Endodermal cell (in vitro differentiated cells): Measurements from ENCODE around the gene PTGES. TPM values are rescaled to one million over a fixed set of nuclear protein-coding genes. Genes with fewer than 3 reads are reported as not detected.

ENCODE experiments used
- DNase-seq: peaks from one replicate; pipeline ENCODE4 v3.0.0-alpha.2; 2017
- H3K27ac ChIP-seq: 2 replicates; pipeline ENCODE4 v1.5.1; 2013; ENCODE audit warnings: mild to moderate bottlenecking, low read depth, low read length, moderate library complexity
- H3K27me3 ChIP-seq: 2 replicates; pipeline ENCODE4 v1.6.1; 2013; ENCODE audit warnings: mild to moderate bottlenecking, low read length, moderate library complexity; ENCODE audit not compliant: insufficient read depth, control insufficient read depth, poor library complexity, severe bottlenecking
- H3K36me3 ChIP-seq: 2 replicates; pipeline ENCODE4 v1.7.0; 2013; ENCODE audit warnings: mild to moderate bottlenecking, low read length, moderate library complexity; ENCODE audit not compliant: control insufficient read depth, insufficient read depth
- H3K4me1 ChIP-seq: one replicate; pipeline ENCODE4 v1.7.0; 2013; ENCODE audit warnings: low read length; ENCODE audit not compliant: control insufficient read depth, insufficient read depth
- H3K4me3 ChIP-seq: 2 replicates; pipeline ENCODE4 v1.5.1; 2013; ENCODE audit warnings: mild to moderate bottlenecking, low read length, moderate library complexity
- H3K9ac ChIP-seq: 2 replicates; pipeline ENCODE4 v1.6.1; 2013; ENCODE audit warnings: mild to moderate bottlenecking, low read length, moderate library complexity; ENCODE audit not compliant: poor library complexity, severe bottlenecking; ENCODE audit errors: extremely low read depth
- H3K9me3 ChIP-seq: 2 replicates; pipeline ENCODE4 v1.6.1; 2013; ENCODE audit warnings: mild to moderate bottlenecking, low read length, moderate library complexity; ENCODE audit not compliant: control insufficient read depth
- H3K27ac Mint-ChIP-seq: 2 replicates; pipeline ENCODE4 v1.8.0; 2020; ENCODE audit warnings: mixed read lengths
- H3K27me3 Mint-ChIP-seq: 2 replicates; pipeline ENCODE4 v1.8.0; 2021; ENCODE audit warnings: mild to moderate bottlenecking, mixed read lengths; ENCODE audit not compliant: insufficient read depth
- H3K36me3 Mint-ChIP-seq: 2 replicates; pipeline ENCODE4 v1.8.0; 2020; ENCODE audit warnings: low read depth, mixed read lengths
- H3K4me1 Mint-ChIP-seq: 2 replicates; pipeline ENCODE4 v1.8.0; 2020; ENCODE audit warnings: mixed read lengths
- H3K4me3 Mint-ChIP-seq: 2 replicates; pipeline ENCODE4 v1.8.0; 2020; ENCODE audit warnings: mild to moderate bottlenecking, moderate library complexity, mixed read lengths
- H3K9me3 Mint-ChIP-seq: 2 replicates; pipeline ENCODE4 v1.8.0; 2020; ENCODE audit warnings: mild to moderate bottlenecking, mixed read lengths
- CTCF ChIP-seq: fragments of 200-600 bp; sonication (generic); conservative IDR thresholded peaks from 2 replicates; pipeline ENCODE4 v1.5.0; 2021; ENCODE audit warnings: antibody characterized with exemption, mild to moderate bottlenecking
- WGBS, 2 experiments: methylation state at CpG; one replicate each; pipeline versions ENCODE4 v1.1.5 to v1.1.7; 2013; ENCODE audit warnings: missing lambda C conversion rate in 2 of 2, mixed read lengths in 1 of 2; ENCODE audit not compliant: insufficient coverage in 1 of 2, insufficient read length in 1 of 2; 5-methylcytosine and 5-hydroxymethylcytosine counted together
- total RNA-seq, 2 donors: library from RNA; stranded (reverse); fragmentation: NEBNext Ultra II Directional in 1 of 2; extraction: Animal tissue kit (Norgen Biotek cat#: 25700) in 1 of 2; gene quantifications; 2 replicates in 1 of 2; 3 replicates in 1 of 2; pipeline ENCODE4 v1.2.1, GENCODE V29; 2021

The PTGES gene
- total RNA-seq, 2 donors from 2014 or later = 0.29 to 0.62 TPM

GRCh38 chr9:129736334-129736733 is 16.5 kb downstream of the PTGES start:
- Histone ChIP-seq H3K27me3 (no peaks in the 10 kb centered on the region), H3K4me1 (peaks cover 3% of the 10 kb centered on the region), H3K9ac (no peak overlapping the region), H3K4me3 (no peak overlapping the region), H3K27ac (no peak overlapping the region), H3K9me3 (no peaks in the 10 kb centered on the region), H3K36me3 (no peaks in the 10 kb centered on the region)
- Mint-ChIP-seq H3K9me3 (no peaks in the 10 kb centered on the region), H3K27me3 (peaks cover 13% of the 10 kb centered on the region), H3K4me3 (no peak overlapping the region), H3K27ac (no peak overlapping the region), H3K36me3 (no peaks in the 10 kb centered on the region), H3K4me1 (peaks cover 4% of the 10 kb centered on the region)
- 89 to 92% methylated on average over 12 to 20 of the region's 20 CpGs for WGBS, 2 experiments
- TF ChIP-seq CTCF = no peak
- DNase-seq = no peak

- H3K9ac ChIP-seq = no peak overlapping the region
- no peak overlapping the region for H3K4me3 ChIP-seq
- H3K27me3 Mint-ChIP-seq = peaks cover 14% of the 10 kb centered on the region
- H3K36me3 ChIP-seq = no peaks in the 10 kb centered on the region
- H3K36me3 Mint-ChIP-seq = no peaks in the 10 kb centered on the region
- no peak for TF ChIP-seq CTCF
- no peak overlapping the region for H3K27ac Mint-ChIP-seq
- H3K4me3 Mint-ChIP-seq = no peak overlapping the region
- H3K4me1 Mint-ChIP-seq = peaks cover 4% of the 10 kb centered on the region
- peaks cover 3% of the 10 kb centered on the region for H3K4me1 ChIP-seq
- no peaks in the 10 kb centered on the region for H3K9me3 Mint-ChIP-seq
- WGBS, 2 experiments = 78 to 100% methylated on average over 1 to 5 of the region's 6 CpGs
- H3K27ac ChIP-seq = no peak overlapping the region
- no peaks in the 10 kb centered on the region for H3K27me3 ChIP-seq
- no peak for DNase-seq
- H3K9me3 ChIP-seq = no peaks in the 10 kb centered on the region
Measured at GRCh38 chr9:129735546-129735945, 17.3 kb downstream of the PTGES start.

GRCh38 chr9:129733632-129733953 is 19.2 kb downstream of the PTGES start:
- no peaks in the 10 kb centered on the region for H3K9me3 ChIP-seq
- WGBS, 2 experiments = 91 to 93% methylated on average over 2 of the region's 2 CpGs
- H3K36me3 Mint-ChIP-seq = no peaks in the 10 kb centered on the region
- no peak overlapping the region for H3K27ac ChIP-seq
- H3K9me3 Mint-ChIP-seq = no peaks in the 10 kb centered on the region
- no peak overlapping the region for H3K9ac ChIP-seq
- no peak overlapping the region for H3K27ac Mint-ChIP-seq
- no peak overlapping the region for H3K4me3 ChIP-seq
- H3K36me3 ChIP-seq = no peaks in the 10 kb centered on the region
- no peak for DNase-seq
- peaks cover 3% of the 10 kb centered on the region for H3K4me1 ChIP-seq
- peaks cover 13% of the 10 kb centered on the region for H3K27me3 Mint-ChIP-seq
- no peaks in the 10 kb centered on the region for H3K27me3 ChIP-seq
- no peak overlapping the region for H3K4me3 Mint-ChIP-seq
- no peak for TF ChIP-seq CTCF
- peaks cover 4% of the 10 kb centered on the region for H3K4me1 Mint-ChIP-seq
